T follicular helper cell (primary cell): ENCODE results near the gene PDE1C.

Source experiments
- DNase-seq: peaks from one replicate; pipeline ENCODE4 v3.0.0-alpha.2; 2020; ENCODE audit warnings: low read depth

Gene PDE1C

DNA sequence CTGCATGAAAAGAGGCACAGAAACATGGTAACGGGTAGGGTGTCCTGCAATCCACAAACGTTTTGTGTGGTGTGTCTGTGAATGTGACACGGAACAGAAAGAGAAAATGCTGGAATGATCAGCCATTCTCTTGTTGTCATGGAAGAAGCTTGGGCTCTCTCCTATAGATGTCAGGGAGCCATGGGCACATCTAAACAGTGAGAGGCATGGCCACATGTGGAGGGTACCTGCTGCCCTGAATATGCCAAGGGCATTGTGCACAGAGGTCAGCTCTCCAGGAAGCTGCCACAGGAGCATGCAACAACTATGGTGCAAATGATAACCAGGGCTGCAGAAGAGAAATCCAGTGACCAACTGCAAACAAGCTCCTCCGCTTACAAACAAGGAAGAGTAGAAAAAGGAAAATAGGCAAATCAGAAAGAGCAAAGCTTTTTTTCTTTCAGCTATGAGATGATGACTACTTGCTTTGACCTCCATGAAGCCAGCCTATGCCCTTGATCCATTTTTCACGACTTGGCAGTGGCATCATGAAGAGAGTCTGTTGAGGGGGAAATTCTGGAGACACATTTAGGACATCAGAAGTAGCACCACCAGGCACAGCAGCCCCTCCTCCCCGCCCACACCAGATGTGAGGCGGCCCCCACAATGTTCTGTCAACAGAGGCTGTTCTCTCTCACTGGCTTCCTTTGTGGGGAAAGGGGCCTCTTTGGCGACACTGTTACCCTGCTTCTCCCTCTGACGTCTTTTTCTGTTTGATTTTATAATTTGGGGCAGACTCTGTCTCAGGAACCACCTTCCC is 4.8 kb upstream of the PDE1C start:
- no peak for DNase-seq

DNA sequence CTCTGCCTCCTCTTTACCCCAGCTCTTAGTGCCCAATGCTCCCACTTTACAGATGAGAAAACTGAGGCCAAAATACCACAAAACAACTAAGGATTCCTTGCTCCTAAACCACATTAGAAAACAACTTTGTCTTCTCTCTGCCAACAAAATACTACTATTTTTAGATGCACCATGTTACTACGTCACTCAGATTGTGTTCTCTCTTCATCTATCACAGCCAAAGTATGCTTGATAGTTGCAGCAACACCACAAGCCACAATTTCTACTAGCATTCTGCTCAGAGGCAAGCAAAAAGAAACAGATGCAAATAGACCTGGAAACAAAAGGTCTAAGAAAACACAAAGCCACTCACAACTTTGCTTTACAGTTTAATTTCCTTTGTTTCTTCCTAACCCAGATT is 3.3 kb upstream of the PDE1C start:
- no peak for DNase-seq

GRCh38 chr7:32072397-32072796 is 2.2 kb upstream of the PDE1C start:
- no peak for DNase-seq

DNA sequence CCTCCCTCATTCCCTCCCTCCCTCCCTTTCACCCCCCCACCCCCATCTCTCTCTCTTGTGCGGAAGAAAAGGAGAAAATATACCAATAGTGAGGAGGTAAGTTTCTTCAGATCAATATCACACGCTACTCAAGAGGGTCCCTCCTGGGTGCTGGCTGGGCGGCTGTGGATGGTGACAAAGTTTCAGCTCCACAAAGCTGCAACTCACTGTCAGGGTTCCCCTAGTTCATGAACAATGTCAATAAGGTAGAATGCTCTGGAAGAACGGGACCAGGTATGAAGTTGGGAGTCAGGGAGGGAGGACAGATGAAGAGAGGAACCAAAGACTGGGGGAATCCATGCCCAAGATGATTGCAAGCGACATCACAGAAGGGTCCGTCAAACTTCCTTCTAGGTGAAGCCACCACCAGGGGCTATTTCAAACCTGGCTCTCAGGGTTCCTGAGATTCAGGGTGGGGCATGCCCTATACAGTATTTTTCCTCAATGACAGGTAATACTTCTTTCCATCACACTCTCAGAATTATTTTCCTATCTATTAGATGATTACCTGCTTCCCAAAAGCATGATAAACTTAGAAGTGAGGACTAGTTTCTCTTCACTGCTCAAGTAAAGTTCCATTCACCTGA is 1.4 kb upstream of the PDE1C start:
- no peak for DNase-seq

DNA sequence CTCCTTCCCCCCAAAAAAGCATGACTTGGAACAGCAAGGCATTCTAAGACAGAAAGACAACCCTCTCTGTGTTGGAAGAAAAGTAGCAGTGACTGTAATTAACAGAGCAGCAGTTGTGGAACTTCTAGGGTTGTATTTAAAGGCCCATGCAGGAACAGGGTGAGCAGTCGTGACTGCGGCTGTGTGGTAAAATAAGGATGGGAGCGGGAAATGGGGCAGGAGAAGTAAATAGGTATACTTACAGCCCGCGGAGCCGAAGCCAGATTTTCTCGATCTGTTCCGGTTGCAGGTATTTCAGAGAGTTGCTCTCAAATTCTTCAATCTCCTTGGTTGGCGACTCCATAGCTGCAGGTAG is 179 bp downstream of the PDE1C start:
- DNase-seq: no peak

- DNase-seq: no peak
These were observed 1.0 kb downstream of the PDE1C start for GRCh38 chr7:32069116-32069650.

DNA sequence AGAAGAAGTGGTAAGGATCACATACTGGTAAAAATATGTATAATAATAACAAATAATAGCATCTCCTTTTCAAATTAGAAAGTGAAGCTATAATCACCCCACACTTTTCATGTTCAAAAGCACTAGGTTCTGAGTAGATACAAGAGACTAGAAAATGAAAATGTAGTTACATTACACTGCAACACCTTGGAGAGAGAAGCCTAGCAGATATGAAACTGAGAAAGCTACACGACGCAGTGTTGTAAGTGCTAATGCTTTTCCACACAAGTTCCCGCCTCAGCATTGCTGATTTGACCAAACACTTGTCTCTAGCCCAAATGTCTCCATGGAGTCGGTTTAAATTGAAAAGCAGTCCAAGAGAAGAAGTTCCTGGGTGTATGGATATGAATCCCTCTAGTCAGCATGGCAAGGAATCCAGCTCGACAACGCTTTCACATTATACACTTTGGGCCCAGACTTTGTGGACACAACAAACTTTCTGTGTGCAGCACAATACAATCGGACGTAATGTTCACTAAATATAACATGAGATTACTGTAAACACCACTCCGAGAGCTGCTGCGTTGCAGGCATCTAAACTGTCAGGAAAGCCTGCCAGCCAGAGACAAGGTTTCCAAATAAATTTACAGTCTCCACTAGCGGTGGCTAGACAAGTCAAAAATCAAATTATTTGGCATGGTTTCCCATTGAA is 1.7 kb downstream of the PDE1C start:
- DNase-seq: no peak

DNA sequence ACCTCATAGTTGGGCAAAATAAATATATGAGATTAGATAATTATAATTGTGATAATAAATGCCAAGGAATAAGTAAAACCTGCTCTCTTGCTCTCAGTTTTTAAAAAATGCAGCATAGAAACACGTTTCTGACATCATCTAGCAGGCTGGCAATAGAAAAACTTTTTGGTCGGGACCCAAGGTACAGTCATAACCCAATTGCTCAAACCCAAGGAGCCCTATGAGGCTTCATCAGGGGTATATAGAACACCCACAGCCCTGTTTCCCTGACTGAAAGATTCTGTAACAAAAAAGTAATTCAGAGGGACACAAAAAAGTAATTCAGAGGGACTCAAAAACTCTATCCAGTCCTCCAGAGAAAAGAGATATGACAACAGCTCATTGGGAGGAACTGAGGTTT is 3.8 kb downstream of the PDE1C start:
- no peak for DNase-seq

GRCh38 chr7:32063614-32064013 is 6.6 kb downstream of the PDE1C start:
- DNase-seq: no peak

DNA sequence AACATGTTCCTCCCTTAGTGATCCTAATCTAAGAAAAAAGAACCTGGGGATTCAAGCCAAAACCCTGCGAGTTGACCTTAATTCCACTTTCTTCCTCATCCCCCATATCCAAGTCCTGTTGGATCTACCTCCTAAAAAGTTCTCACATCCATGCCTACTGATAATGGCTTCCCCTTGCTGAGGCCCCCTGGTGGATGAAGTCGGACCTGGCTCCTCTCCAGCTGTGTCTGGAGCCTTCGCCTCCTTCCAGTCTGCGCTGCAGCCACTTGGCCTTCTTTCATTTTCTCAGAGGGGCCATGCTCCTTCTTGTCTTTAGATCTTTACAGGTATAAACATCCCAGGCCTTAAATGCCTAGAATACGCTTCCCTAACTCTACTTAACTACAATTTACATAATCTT is 8.1 kb downstream of the PDE1C start:
- DNase-seq: no peak

DNA sequence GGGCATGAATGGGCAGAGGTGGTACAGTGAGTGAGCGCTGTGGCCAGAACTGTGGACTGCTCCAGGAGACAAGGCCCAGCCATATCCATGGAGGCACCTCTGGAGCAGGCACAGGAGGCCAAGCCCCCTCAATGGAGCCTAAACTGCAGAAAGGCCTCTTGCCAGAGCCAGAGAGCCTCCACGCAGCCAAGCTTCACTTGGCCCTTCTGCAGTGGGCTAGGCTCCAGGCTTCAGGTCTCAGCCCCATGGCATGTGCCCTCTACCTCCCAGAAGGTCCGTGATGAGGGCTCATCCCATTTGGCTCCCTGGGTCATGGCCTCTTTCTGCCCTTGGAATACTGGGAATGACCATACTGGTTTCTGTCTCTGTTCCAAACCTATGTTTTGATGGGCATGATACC is 8.9 kb downstream of the PDE1C start:
- no peak for DNase-seq

DNA sequence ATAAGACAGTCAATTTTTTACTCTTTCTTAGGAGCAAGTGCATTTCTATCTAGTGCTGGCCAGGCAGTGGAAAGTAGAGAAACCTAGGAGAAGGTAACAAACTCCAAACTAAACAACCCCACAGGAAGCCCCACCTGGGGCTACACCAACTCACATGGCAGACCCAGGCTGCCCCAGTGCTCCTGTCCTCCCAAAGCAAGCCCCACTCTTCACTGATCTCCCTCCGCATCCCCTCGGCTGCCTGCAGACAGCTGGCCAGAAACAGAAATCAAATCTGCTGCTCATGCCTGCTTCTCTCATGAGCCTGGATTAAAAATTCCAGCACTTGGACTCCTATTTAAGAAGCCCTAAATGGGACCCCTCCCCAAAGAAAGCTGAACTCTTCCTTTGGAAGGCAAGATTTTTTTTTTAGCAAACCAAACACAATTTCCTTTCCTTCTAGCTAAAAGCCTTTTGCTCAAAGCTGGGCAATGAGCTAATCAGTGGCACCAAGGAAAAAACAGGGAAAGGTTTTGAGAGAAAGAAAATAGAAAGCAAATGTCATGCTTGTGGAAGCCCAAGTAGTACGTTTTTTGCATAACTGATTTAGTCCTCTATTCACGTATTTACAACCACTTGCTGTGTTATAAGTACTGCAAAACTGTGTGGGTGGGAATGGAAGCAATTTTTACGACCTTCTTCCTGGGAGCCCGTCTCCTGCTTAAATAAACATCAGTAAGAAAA is 10.8 kb downstream of the PDE1C start:
- DNase-seq: no peak

- DNase-seq: no peak
These were observed 12.2 kb downstream of the PDE1C start for GRCh38 chr7:32058002-32058401.

- no peak for DNase-seq
These were observed 13.4 kb downstream of the PDE1C start for GRCh38 chr7:32056767-32057166.

DNA sequence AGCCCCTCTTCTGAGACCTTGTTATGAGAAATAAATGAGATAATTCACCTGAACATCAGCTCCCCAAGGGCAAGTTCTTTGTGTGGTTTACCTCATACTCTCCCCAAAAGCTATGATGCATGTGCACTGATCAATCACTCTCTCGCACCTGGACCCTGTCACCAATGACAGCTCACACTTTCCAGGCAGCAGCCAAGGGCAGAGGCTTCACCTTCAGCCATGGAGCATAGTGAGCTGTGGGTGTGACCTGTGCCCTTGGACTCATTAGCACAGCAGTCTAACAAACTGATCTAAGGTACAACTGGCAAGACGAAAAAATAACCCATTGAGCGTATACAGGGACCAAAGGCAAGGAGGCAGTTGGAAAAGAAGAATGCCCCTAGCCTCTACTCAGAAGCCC is 17.0 kb downstream of the PDE1C start:
- DNase-seq: no peak

DNA sequence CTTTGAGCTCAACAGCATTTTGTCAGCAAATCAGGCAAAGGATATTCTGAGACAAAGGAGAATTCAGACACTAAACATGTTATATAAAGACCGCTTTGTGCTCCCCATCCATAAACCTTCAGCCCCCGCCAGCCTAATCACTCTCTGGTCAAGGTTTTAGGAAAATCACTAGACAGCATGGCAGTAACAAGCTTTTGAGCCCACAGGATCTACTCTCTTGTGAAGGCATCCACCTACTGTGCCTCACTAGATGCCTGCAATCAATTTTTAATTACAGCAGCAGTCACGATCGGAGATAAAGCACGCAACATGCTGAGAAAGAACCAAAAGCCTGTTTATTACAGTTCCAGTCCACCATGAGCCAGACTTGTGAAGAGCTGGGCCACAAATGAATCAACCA is 19.1 kb downstream of the PDE1C start:
- no peak for DNase-seq

- no peak for DNase-seq
These were observed 20.6 kb downstream of the PDE1C start for GRCh38 chr7:32049599-32049998.

- DNase-seq: no peak
These were observed 21.2 kb downstream of the PDE1C start for GRCh38 chr7:32048970-32049491.

GRCh38 chr7:32047801-32048200 is 22.4 kb downstream of the PDE1C start:
- no peak for DNase-seq

DNA sequence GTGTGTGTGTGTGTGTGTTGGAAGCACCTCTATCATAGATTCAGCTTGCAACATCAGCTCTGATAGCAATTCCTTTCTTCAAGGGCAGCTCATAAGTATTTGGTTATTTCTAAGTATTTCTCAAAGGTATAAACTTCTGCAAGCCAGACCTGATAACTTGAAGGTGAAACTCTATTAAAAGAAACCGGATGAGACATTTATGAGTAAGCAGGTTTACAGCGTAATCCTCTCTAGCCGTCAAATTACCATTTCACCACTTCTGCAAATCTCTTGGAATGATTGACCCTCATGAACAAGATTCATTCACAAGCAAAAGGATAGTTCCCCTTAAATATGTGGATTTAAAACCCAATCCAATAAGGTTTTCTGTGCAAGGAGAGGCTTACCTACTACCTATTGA is 23.1 kb downstream of the PDE1C start:
- no peak for DNase-seq

GRCh38 chr7:32045228-32045627 is 25.0 kb downstream of the PDE1C start:
- no peak for DNase-seq

- DNase-seq: no peak
These were observed 25.5 kb downstream of the PDE1C start for GRCh38 chr7:32044739-32045138.
